Glomerular visceral epithelial cell (primary cell): Measurements from ENCODE around the gene TBL1XR1.
"Not testable (repeated sequence)": the region's sequence is repeated elsewhere in the genome, so short reads cannot be mapped to it uniquely, and the experiment has no call there.

Experiments used
- DNase-seq: peaks from one replicate; pipeline ENCODE4 v3.0.0-alpha.2; 2016; ENCODE audit errors: extremely low spot score

Gene TBL1XR1

GRCh38 chr3:177208781-177209180 lies 11.5 kb upstream of the TBL1XR1 start:
- no peak for DNase-seq

- DNase-seq = no peak
Observed at GRCh38 chr3:177208223-177208622, 10.9 kb upstream of the TBL1XR1 start.

- DNase-seq = no peak
Observed at GRCh38 chr3:177206936-177207335, 9.7 kb upstream of the TBL1XR1 start.

- no peak for DNase-seq
Observed at GRCh38 chr3:177203689-177204395, 6.6 kb upstream of the TBL1XR1 start.

GRCh38 chr3:177203016-177203415 lies 5.7 kb upstream of the TBL1XR1 start:
- not testable (repeated sequence) for DNase-seq

GRCh38 chr3:177201700-177202397 lies 4.6 kb upstream of the TBL1XR1 start:
- DNase-seq = no peak

- DNase-seq = no peak
Observed at GRCh38 chr3:177199206-177199760, 2.0 kb upstream of the TBL1XR1 start.

- DNase-seq = no peak
Observed at GRCh38 chr3:177197727-177198460, 612 bp upstream of the TBL1XR1 start.

- peak; percentile 44 for DNase-seq
Observed at GRCh38 chr3:177196456-177197040, 734 bp downstream of the TBL1XR1 start.

GRCh38 chr3:177196008-177196455 lies 1.2 kb downstream of the TBL1XR1 start:
- peak; percentile 20 for DNase-seq

GRCh38 chr3:177195242-177195991 lies 1.9 kb downstream of the TBL1XR1 start:
- DNase-seq = peak; percentile 57

GRCh38 chr3:177194299-177194698 lies 3.0 kb downstream of the TBL1XR1 start:
- DNase-seq = no peak

GRCh38 chr3:177193688-177194268 lies 3.5 kb downstream of the TBL1XR1 start:
- DNase-seq = no peak

- DNase-seq = not testable (repeated sequence)
Observed at GRCh38 chr3:177193275-177193674, 4.0 kb downstream of the TBL1XR1 start.

- DNase-seq = no peak
Observed at GRCh38 chr3:177190756-177191681, 6.3 kb downstream of the TBL1XR1 start.

- DNase-seq = not testable (repeated sequence)
Observed at GRCh38 chr3:177190184-177190583, 7.1 kb downstream of the TBL1XR1 start.

GRCh38 chr3:177188325-177188724 lies 9.0 kb downstream of the TBL1XR1 start:
- DNase-seq = not testable (repeated sequence)

- no peak for DNase-seq
Observed at GRCh38 chr3:177186306-177186705, 11.0 kb downstream of the TBL1XR1 start.

GRCh38 chr3:177185035-177185574 lies 12.2 kb downstream of the TBL1XR1 start:
- no peak for DNase-seq
